Measurements from ENCODE around the gene DUOXA2.

GRCh38 chr15:45118131-45118588 is 4.0 kb downstream of the DUOXA2 start:
- TF ChIP-seq EP300 (IDR thresholded peaks at IDR 0.05; ENCODE audit: low read depth) (no peak), CTCF (IDR thresholded peaks at IDR 0.05) (peak; percentile 90 to 95 (median 92)), POLR2A (IDR thresholded peaks at IDR 0.05) (no peak)
